KMS-11 (cell line): ENCODE data around the gene ZNF670.

Source experiments
- H2AFZ ChIP-seq: fragments of 200-600 bp; sonication (generic); 2 replicates; pipeline ENCODE4 v1.6.1; 2016; ENCODE audit warnings: antibody characterized with exemption, mixed run types, low read depth
- H3K27ac ChIP-seq: fragments of 200-600 bp; sonication (generic); 2 replicates; pipeline ENCODE4 v1.6.1; 2016; ENCODE audit warnings: mild to moderate bottlenecking, mixed run types
- H3K27me3 ChIP-seq: fragments of 200-600 bp; sonication (generic); 2 replicates; pipeline ENCODE4 v1.6.1; 2017; ENCODE audit warnings: mild to moderate bottlenecking, low read depth, mixed run types, moderate library complexity; ENCODE audit not compliant: insufficient read depth
- H3K36me3 ChIP-seq: fragments of 200-600 bp; sonication (generic); 2 replicates; pipeline ENCODE4 v1.6.1; 2017; ENCODE audit warnings: mild to moderate bottlenecking, mixed run types; ENCODE audit not compliant: insufficient read depth
- H3K4me1 ChIP-seq: fragments of 200-600 bp; sonication (generic); 2 replicates; pipeline ENCODE4 v1.6.1; 2016; ENCODE audit warnings: mild to moderate bottlenecking, low read depth, mixed run types; ENCODE audit not compliant: poor library complexity, severe bottlenecking
- H3K4me2 ChIP-seq: fragments of 200-600 bp; sonication (generic); 2 replicates; pipeline ENCODE4 v1.7.0; 2016; ENCODE audit warnings: mild to moderate bottlenecking, mixed run types
- H3K4me3 ChIP-seq: fragments of 200-600 bp; sonication (generic); IDR thresholded peaks from 2 replicates; pipeline ENCODE4 v1.6.1; 2017; ENCODE audit warnings: low read depth, low read length, mixed read lengths; ENCODE audit not compliant: insufficient read depth
- H3K79me2 ChIP-seq: fragments of 200-600 bp; sonication (generic); 2 replicates; pipeline ENCODE4 v1.6.1; 2016; ENCODE audit warnings: low read depth, mixed run types; ENCODE audit not compliant: insufficient read depth
- H3K9ac ChIP-seq: fragments of 200-600 bp; sonication (generic); 2 replicates; pipeline ENCODE4 v1.6.1; 2016; ENCODE audit warnings: mild to moderate bottlenecking, mixed run types
- H4K20me1 ChIP-seq: fragments of 200-600 bp; sonication (generic); 2 replicates; pipeline ENCODE4 v1.6.1; 2016; ENCODE audit warnings: mild to moderate bottlenecking, mixed run types; ENCODE audit not compliant: insufficient read depth
- CTCF ChIP-seq: fragments of 200-600 bp; sonication (generic); conservative IDR thresholded peaks from 2 replicates; pipeline ENCODE4 v1.6.1; 2017; ENCODE audit warnings: low read depth, mild to moderate bottlenecking, antibody characterized with exemption, low read length, moderate library complexity, mixed read lengths

Gene ZNF670

GRCh38 chr1:247090455-247090854 lies 11.8 kb upstream of the ZNF670 start:
- TF ChIP-seq CTCF: no peak
- Histone ChIP-seq H3K27me3 (no peaks in the 10 kb centered on the region), H3K4me2 (no peak overlapping the region), H3K4me1 (no peaks in the 10 kb centered on the region), H3K27ac (no peak overlapping the region), H2AFZ (no peak overlapping the region), H4K20me1 (no peaks in the 10 kb centered on the region), H3K9ac (no peak overlapping the region), H3K79me2 (no peaks in the 10 kb centered on the region), H3K36me3 (no peaks in the 10 kb centered on the region), H3K4me3 (no peak overlapping the region)

GRCh38 chr1:247089616-247090375 lies 11.2 kb upstream of the ZNF670 start:
- no peak overlapping the region for H2AFZ ChIP-seq
- no peak overlapping the region for H3K4me3 ChIP-seq
- H3K27me3 ChIP-seq: no peaks in the 10 kb centered on the region
- no peak overlapping the region for H3K27ac ChIP-seq
- no peak overlapping the region for H3K4me2 ChIP-seq
- no peaks in the 10 kb centered on the region for H3K79me2 ChIP-seq
- no peak for TF ChIP-seq CTCF
- H3K4me1 ChIP-seq: no peaks in the 10 kb centered on the region
- H3K9ac ChIP-seq: no peak overlapping the region
- H4K20me1 ChIP-seq: no peaks in the 10 kb centered on the region
- no peaks in the 10 kb centered on the region for H3K36me3 ChIP-seq

GRCh38 chr1:247088967-247089366 lies 10.4 kb upstream of the ZNF670 start:
- Histone ChIP-seq H4K20me1 (no peaks in the 10 kb centered on the region), H3K36me3 (no peaks in the 10 kb centered on the region), H3K27ac (no peak overlapping the region), H3K27me3 (no peaks in the 10 kb centered on the region), H3K79me2 (no peaks in the 10 kb centered on the region), H3K4me3 (no peak overlapping the region), H3K4me2 (no peak overlapping the region), H3K4me1 (no peaks in the 10 kb centered on the region), H2AFZ (no peak overlapping the region), H3K9ac (no peak overlapping the region)
- no peak for TF ChIP-seq CTCF

GRCh38 chr1:247087256-247087655 lies 8.6 kb upstream of the ZNF670 start:
- TF ChIP-seq CTCF: no peak
- no peaks in the 10 kb centered on the region for H3K27me3 ChIP-seq
- no peak overlapping the region for H3K4me3 ChIP-seq
- H3K27ac ChIP-seq: no peak overlapping the region
- no peak overlapping the region for H3K9ac ChIP-seq
- no peaks in the 10 kb centered on the region for H4K20me1 ChIP-seq
- H2AFZ ChIP-seq: no peak overlapping the region
- H3K79me2 ChIP-seq: no peaks in the 10 kb centered on the region
- no peaks in the 10 kb centered on the region for H3K36me3 ChIP-seq
- no peaks in the 10 kb centered on the region for H3K4me1 ChIP-seq
- no peak overlapping the region for H3K4me2 ChIP-seq
